Measurements from ENCODE around the gene CCDC188.

Gene CCDC188

GRCh38 chr22:20150381-20151275 lies at the start of gene CCDC188:
CCDC188 (minus strand) TSS chr22:20151055; CDS start chr22:20150986, 69 bp downstream.
- Histone ChIP-seq H3K4me1 (peaks cover 97% of the 10 kb centered on the region), H3K36me3 (peaks cover 3% of the 10 kb centered on the region; the same call in 1 of the 2 replicates), H3K27ac (peak within 1 kb of the TSS; percentile 98), H3K27me3 (no peaks in the 10 kb centered on the region), H4K20me1 (peaks cover 14% of the 10 kb centered on the region), H3K4me3 (peak within 1 kb of the TSS; percentile 20; the same call in 1 of the 2 replicates), H3K4me2 (peak within 1 kb of the TSS; percentile 97), H3K9ac (0 out of 2 replicates have a peak within 1 kb of the TSS, but pooled peaks have one; percentile 24), H3K9me3 (no peaks in the 10 kb centered on the region)
- no peak for TF ChIP-seq Cebpa-rat (IDR thresholded peaks at IDR 0.05)

- peak overlapping the region; percentile 47; the same call in 1 of the 2 replicates for H3K4me2 ChIP-seq
- no peaks in the 10 kb centered on the region for H4K20me1 ChIP-seq
- H3K9ac ChIP-seq: no peak overlapping the region
- no peaks in the 10 kb centered on the region for H3K9me3 ChIP-seq
- H3K4me3 ChIP-seq: no peak overlapping the region
- TF ChIP-seq Cebpa-rat (IDR thresholded peaks at IDR 0.05): no peak
- no peaks in the 10 kb centered on the region for H3K27me3 ChIP-seq
- no peaks in the 10 kb centered on the region for H3K36me3 ChIP-seq
- H3K27ac ChIP-seq: no peak overlapping the region
- peaks cover 68% of the 10 kb centered on the region for H3K4me1 ChIP-seq
Observed at GRCh38 chr22:20199906-20200305, 49.1 kb upstream of the CCDC188 start.

- TF ChIP-seq Cebpa-rat (IDR thresholded peaks at IDR 0.05): no peak
- Histone ChIP-seq H3K9me3 (no peaks in the 10 kb centered on the region), H4K20me1 (no peaks in the 10 kb centered on the region), H3K27ac (no peak overlapping the region), H3K27me3 (no peaks in the 10 kb centered on the region), H3K36me3 (no peaks in the 10 kb centered on the region), H3K9ac (no peak overlapping the region), H3K4me1 (peaks cover 68% of the 10 kb centered on the region), H3K4me3 (no peak overlapping the region), H3K4me2 (no peak overlapping the region)
Observed at GRCh38 chr22:20199413-20199842, 48.6 kb upstream of the CCDC188 start.

- Histone ChIP-seq H3K27me3 (no peaks in the 10 kb centered on the region), H4K20me1 (no peaks in the 10 kb centered on the region), H3K9me3 (no peaks in the 10 kb centered on the region), H3K36me3 (no peaks in the 10 kb centered on the region), H3K4me2 (no peak overlapping the region), H3K9ac (no peak overlapping the region), H3K27ac (no peak overlapping the region), H3K4me3 (no peak overlapping the region), H3K4me1 (peaks cover 68% of the 10 kb centered on the region)
- no peak for TF ChIP-seq Cebpa-rat (IDR thresholded peaks at IDR 0.05)
Observed at GRCh38 chr22:20198557-20199319, 47.9 kb upstream of the CCDC188 start.

- no peak overlapping the region for H3K9ac ChIP-seq
- H4K20me1 ChIP-seq: no peaks in the 10 kb centered on the region
- no peaks in the 10 kb centered on the region for H3K36me3 ChIP-seq
- H3K9me3 ChIP-seq: no peaks in the 10 kb centered on the region
- no peak overlapping the region for H3K4me2 ChIP-seq
- no peak overlapping the region for H3K27ac ChIP-seq
- H3K27me3 ChIP-seq: no peaks in the 10 kb centered on the region
- TF ChIP-seq Cebpa-rat (IDR thresholded peaks at IDR 0.05): no peak
- peaks cover 66% of the 10 kb centered on the region for H3K4me1 ChIP-seq
- no peak overlapping the region for H3K4me3 ChIP-seq
Observed at GRCh38 chr22:20197407-20198030, 46.7 kb upstream of the CCDC188 start.

GRCh38 chr22:20196094-20196842 lies 45.4 kb upstream of the CCDC188 start:
- no peaks in the 10 kb centered on the region for H3K27me3 ChIP-seq
- no peak overlapping the region for H3K4me3 ChIP-seq
- no peaks in the 10 kb centered on the region for H3K9me3 ChIP-seq
- no peaks in the 10 kb centered on the region for H3K36me3 ChIP-seq
- no peaks in the 10 kb centered on the region for H4K20me1 ChIP-seq
- peak overlapping the region; percentile 69 for H3K27ac ChIP-seq
- no peak for TF ChIP-seq Cebpa-rat (IDR thresholded peaks at IDR 0.05)
- H3K4me1 ChIP-seq: peaks cover 67% of the 10 kb centered on the region
- H3K9ac ChIP-seq: peak overlapping the region; percentile 34; the same call in 1 of the 2 replicates
- H3K4me2 ChIP-seq: peak overlapping the region; percentile 69

- Histone ChIP-seq H3K27ac (peak overlapping the region; percentile 69), H3K4me3 (no peak overlapping the region), H3K4me2 (peak overlapping the region; percentile 69), H3K9me3 (no peaks in the 10 kb centered on the region), H4K20me1 (no peaks in the 10 kb centered on the region), H3K4me1 (peaks cover 65% of the 10 kb centered on the region), H3K36me3 (no peaks in the 10 kb centered on the region), H3K9ac (peak overlapping the region; percentile 45; the same call in 1 of the 2 replicates), H3K27me3 (no peaks in the 10 kb centered on the region)
- no peak for TF ChIP-seq Cebpa-rat (IDR thresholded peaks at IDR 0.05)
Observed at GRCh38 chr22:20194681-20195593, 44.1 kb upstream of the CCDC188 start.

GRCh38 chr22:20193761-20194494 lies 43.1 kb upstream of the CCDC188 start:
- Histone ChIP-seq H3K9ac (no peak overlapping the region), H3K27me3 (no peaks in the 10 kb centered on the region), H3K9me3 (no peaks in the 10 kb centered on the region), H3K4me2 (peak overlapping the region; percentile 69), H4K20me1 (no peaks in the 10 kb centered on the region), H3K27ac (peak overlapping the region; percentile 69), H3K4me1 (peaks cover 67% of the 10 kb centered on the region), H3K4me3 (no peak overlapping the region), H3K36me3 (no peaks in the 10 kb centered on the region)
- TF ChIP-seq Cebpa-rat (IDR thresholded peaks at IDR 0.05): no peak

Measured in BLaER1 (cell line).